T1000 (cell line): ENCODE data around the gene CBX4.

Experiments used
- DNase-seq: peaks from one replicate; lab custom pipeline; 2025; ENCODE audit warnings: mixed read lengths; lab: John Stamatoyannopoulos, UW

Gene CBX4

GRCh38 chr17:79811868-79812352, 27.3 kb downstream of the CBX4 start:
- no peak for DNase-seq

GRCh38 chr17:79811011-79811867, 28.0 kb downstream of the CBX4 start:
- DNase-seq, result no peak

GRCh38 chr17:79810130-79811010, 28.9 kb downstream of the CBX4 start:
- peak; percentile 53 for DNase-seq

- DNase-seq, result no peak
Observed at GRCh38 chr17:79809530-79810129, 29.6 kb downstream of the CBX4 start.

- DNase-seq, result no peak
Observed at GRCh38 chr17:79808763-79809529, 30.3 kb downstream of the CBX4 start.

GRCh38 chr17:79806863-79807720, 32.1 kb downstream of the CBX4 start:
- DNase-seq, result no peak

- no peak for DNase-seq
Observed at GRCh38 chr17:79806446-79806760, 32.8 kb downstream of the CBX4 start.

GRCh38 chr17:79804856-79805696, 34.2 kb downstream of the CBX4 start:
- no peak for DNase-seq

GRCh38 chr17:79803997-79804855, 35.0 kb downstream of the CBX4 start:
- DNase-seq, result no peak

GRCh38 chr17:79803421-79803996, 35.7 kb downstream of the CBX4 start:
- no peak for DNase-seq

GRCh38 chr17:79802736-79803420, 36.4 kb downstream of the CBX4 start:
- no peak for DNase-seq

GRCh38 chr17:79802039-79802735, 37.1 kb downstream of the CBX4 start:
- no peak for DNase-seq

GRCh38 chr17:79801156-79802038, 37.8 kb downstream of the CBX4 start:
- no peak for DNase-seq

- DNase-seq, result no peak
Observed at GRCh38 chr17:79800325-79801155, 38.7 kb downstream of the CBX4 start.
